HG02852 (cell line): Measurements from ENCODE around the gene TRABD2A.
"Not testable (repeated sequence)": the region's sequence is repeated elsewhere in the genome, so short reads cannot be mapped to it uniquely, and the experiment has no call there.

Experiments
- ATAC-seq: cut with Tn5 transposase; IDR thresholded peaks from one replicate; pipeline ENCODE4 v1.9.1; 2021; ENCODE audit warnings: mild to moderate bottlenecking, moderate library complexity; ENCODE audit not compliant: unreplicated experiment

The TRABD2A gene

GRCh38 chr2:84882414-84882738 is 1.5 kb upstream of the TRABD2A start:
- no peak for ATAC-seq

- peak; percentile 62 for ATAC-seq
These were observed 913 bp upstream of the TRABD2A start for GRCh38 chr2:84881581-84882413.

- ATAC-seq: no peak
These were observed 564 bp downstream of the TRABD2A start for GRCh38 chr2:84880395-84880644.

DNA sequence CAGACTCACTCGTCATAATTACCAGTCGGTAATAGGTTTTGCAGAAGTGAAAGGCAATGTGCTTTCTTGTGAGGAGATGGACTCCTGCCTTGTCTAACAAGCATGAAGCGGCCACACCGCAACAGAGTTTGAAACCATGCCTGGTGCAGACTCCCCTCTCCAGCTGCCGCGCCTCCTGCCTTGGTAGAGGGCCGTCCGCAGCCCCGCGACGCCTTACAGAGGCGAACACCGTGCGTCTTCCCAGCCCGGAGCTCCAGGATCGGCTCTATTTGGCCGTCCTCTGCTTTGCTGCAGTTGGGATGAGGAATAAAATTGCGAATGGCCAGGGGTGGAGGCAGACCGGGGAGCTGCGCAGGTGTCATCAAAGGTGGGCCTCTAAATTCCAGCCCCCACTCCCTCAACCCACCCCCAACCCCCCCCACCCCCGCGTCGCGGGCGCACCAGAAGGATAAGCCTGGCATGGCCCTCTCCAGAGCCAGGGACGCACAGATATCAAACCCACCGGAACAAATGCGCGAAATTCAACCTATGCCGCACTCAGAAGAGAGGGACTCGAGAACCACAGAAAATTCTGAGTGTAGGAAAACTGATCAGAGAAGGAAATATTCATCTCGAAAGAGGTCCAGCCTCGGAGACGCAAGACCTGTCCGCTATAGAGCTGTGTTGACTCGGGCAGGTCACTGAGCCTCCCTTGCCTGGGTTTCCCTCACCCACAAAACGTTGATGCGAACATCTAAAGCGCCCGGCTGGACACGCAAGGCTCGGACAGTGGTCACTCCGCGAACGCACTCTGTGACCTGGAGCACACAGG is 1.1 kb downstream of the TRABD2A start:
- peak; percentile 63 for ATAC-seq

- ATAC-seq: no peak
These were observed 1.8 kb downstream of the TRABD2A start for GRCh38 chr2:84878896-84879583.

DNA sequence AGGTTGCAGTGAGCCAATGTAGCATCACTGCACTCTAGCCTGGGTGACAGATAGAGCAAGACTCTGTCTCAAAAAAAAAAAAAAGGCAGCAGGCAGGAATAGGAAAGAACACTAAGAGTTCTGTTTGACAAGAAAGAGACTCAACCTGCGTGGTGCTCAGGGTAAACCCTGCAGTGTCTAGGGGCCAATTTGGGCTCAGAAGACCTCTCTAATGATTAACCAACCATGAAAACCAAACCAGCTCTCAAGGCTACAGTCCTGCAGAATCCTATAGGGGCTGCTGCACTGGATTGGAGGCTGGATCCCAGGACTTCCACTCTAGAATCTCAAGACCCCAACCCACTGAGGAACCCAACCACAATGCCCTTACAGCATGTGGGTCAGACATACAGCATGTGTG is 2.4 kb downstream of the TRABD2A start:
- no peak for ATAC-seq

DNA sequence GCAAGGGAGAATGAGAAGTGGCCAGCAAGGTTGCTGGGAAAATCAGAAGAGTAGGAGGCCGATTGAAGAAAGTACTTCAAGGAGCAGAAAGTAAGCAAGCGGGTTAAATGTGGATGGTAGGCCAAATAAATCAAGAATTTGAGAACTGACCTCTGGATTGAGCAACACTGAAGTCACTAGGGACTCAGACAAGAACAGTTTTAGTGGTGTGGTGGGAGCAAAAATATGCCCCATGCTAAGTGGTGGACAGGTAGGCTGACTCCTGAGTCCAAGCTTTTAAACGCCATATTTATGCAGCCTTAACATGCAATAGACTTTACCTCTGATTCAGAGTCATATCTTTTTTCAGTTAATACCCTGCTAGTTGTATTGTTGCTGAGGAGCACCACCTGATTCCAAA is 4.5 kb downstream of the TRABD2A start:
- no peak for ATAC-seq

DNA sequence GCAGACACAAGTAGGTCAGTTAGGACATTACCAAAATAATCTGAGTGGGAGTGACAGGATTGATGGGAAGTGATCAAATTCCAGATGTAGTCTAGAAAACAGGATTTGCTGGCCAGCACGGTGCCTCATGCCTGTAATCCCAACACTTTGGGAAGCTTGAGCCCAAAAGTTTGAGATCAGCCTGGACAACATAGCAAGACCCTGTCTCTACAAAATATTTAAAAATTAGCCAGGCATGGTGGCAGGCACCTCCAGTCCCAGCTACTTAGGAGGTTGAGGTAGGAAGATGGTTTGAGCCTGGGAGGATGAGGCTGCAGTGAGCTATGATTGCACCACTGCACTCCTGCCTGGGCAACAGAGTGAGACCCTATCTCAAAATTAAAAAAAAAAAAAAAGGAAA is 5.3 kb downstream of the TRABD2A start:
- not testable (repeated sequence) for ATAC-seq

DNA sequence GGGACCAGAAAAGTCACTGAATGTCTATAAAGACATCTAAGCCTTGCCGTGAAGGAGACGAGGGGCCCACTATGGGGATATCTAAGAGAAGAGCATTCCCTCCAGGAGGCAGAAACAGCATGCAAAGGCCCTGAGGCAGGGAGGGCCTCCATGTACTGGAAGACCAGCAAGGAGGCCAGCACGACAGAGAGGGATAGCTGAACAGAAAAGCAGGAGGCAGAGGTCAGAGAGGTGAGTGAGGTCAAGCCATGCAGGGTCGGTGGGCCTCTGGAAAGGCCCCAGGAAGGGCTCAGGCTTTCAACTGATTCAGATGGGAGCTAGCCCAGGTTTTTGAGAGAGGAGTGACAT is 5.7 kb downstream of the TRABD2A start:
- no peak for ATAC-seq

GRCh38 chr2:84874381-84875212 is 6.3 kb downstream of the TRABD2A start:
- ATAC-seq: no peak

- no peak for ATAC-seq
These were observed 7.5 kb downstream of the TRABD2A start for GRCh38 chr2:84873350-84873749.

DNA sequence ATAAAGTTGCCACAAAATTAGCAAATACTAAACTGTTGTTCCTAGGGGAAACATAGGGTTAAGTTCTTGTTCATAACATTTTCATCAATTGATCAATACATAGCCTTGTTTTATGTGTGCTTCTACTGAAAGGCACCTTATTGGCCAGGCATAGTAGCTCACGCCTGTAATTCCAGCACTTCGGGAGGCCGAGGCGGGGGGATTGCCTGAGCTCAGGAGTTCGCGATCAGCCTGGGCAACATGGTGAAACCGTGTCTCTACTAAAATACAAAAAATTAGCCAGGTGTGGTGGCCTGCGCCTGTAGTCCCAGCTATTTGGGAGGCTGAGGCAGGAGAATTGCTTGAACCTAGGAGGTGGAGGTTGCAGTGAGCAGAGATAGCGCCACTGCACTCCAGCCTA is 8.2 kb downstream of the TRABD2A start:
- ATAC-seq: not testable (repeated sequence)

GRCh38 chr2:84870306-84870705 is 10.6 kb downstream of the TRABD2A start:
- ATAC-seq: no peak

DNA sequence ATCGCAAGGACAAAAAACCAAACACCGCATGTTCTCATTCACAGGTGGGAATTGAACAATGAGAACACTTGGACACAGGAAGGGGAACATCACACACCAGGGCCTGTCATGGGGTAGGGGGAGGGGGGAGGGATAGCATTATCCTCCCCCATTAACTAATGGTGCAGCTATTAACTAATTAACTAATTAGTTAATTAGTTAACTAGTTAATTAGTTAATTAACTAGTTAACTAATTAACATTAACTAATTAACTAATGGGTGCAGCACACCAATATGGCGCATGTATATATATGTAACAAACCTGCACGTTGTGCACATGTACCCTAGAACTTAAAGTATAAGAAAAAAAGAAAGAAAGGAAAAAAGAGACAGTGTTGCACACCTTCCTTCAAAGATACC is 12.6 kb downstream of the TRABD2A start:
- ATAC-seq: not testable (repeated sequence)

GRCh38 chr2:84866122-84866521 is 14.8 kb downstream of the TRABD2A start:
- ATAC-seq: no peak

DNA sequence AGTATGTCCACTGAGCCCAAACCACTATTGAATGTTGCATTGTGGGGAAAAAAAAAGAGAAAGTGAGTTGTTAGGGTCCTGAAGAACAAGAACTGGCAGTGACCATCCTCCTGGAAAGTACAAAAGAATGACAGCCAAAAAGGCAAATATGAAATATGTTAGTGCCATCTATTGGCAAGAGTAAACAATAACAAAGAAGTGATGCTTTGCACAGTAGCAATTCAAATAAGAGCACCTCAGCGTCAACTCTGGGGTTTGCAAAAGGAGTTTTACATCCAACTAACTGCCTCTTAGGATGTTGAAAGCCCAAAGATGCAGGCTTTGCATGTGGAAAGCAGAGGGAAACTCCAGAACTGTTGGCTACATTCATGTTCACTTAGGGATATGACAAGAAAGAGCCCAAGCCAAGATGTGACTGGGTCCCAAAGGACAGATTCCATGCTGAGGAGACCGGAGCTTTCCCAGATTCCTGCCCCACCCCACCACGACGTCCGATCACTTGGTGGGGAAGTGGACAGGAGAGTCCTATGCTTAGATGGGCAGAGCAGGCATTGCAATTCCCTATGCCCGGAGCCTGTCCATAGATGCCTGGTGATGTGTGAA is 15.6 kb downstream of the TRABD2A start:
- no peak for ATAC-seq

DNA sequence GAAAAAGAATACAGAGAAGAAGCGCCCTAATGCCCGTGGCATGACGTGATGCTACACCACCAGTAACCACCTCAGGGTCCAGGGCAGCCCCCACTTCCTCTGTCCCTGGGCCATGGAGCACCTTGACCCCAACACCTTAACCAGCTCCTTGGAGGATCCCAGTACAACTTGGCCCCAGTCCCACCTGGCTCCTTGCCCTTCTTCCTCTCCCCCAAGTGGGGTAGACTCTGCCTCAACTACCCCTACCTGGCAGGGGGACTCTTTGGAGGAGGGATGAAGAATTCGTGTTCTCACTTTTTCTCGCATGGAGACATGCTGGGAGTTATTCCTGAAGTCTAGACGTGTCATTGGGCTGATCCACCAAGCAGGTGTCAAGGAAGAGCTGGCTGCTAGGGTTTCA is 18.9 kb downstream of the TRABD2A start:
- ATAC-seq: no peak

- no peak for ATAC-seq
These were observed 19.3 kb downstream of the TRABD2A start for GRCh38 chr2:84861539-84861938.

GRCh38 chr2:84858937-84859336 is 21.9 kb downstream of the TRABD2A start:
- no peak for ATAC-seq

- no peak for ATAC-seq
These were observed 22.8 kb downstream of the TRABD2A start for GRCh38 chr2:84858123-84858522.

GRCh38 chr2:84857566-84857965 is 23.3 kb downstream of the TRABD2A start:
- ATAC-seq: no peak
